Activated naive CD4-positive, alpha-beta T cell treated with anti-CD3 and anti-CD28 coated beads, Interleukin-2, amount 50 U/mL, for 72 hours (primary cell): Measurements from ENCODE around the gene PPP2R2C. TPM values are rescaled to one million over a fixed set of nuclear protein-coding genes. Genes with fewer than 3 reads are reported as not detected.

Experiments used
- ATAC-seq, 2 donors: fragments of 150-1000 bp; cut with Tn5 transposase; 2 replicates each; pipeline ENCODE4 v1.10.0; 2021; ENCODE audit warnings: mild to moderate bottlenecking in 2 of 2, moderate library complexity in 2 of 2
- DNase-seq, 2 donors: peaks; one replicate each; pipeline ENCODE4 v3.0.0; 2021 to 2022; ENCODE audit warnings: low spot score in 2 of 2
- H3K27ac Mint-ChIP-seq, 2 donors: one replicate each; pipeline ENCODE4 v1.8.0; 2022; ENCODE audit warnings: mild to moderate bottlenecking in 2 of 2, mixed read lengths in 2 of 2
- H3K36me3 Mint-ChIP-seq, 2 donors: one replicate each; pipeline ENCODE4 v1.8.0; 2022; ENCODE audit warnings: mixed read lengths in 2 of 2
- H3K9me3 Mint-ChIP-seq, 2 donors: one replicate each; pipeline ENCODE4 v1.8.0; 2022; ENCODE audit warnings: mixed read lengths in 2 of 2
- total RNA-seq, 2 donors: library from RNA; stranded (reverse); gene quantifications; one replicate each; pipeline ENCODE4 v1.2.3, GENCODE V29; 2022

The PPP2R2C gene
- total RNA-seq, 2 donors from 2014 or later = not detected

- Mint-ChIP-seq H3K27ac (no peak overlapping the region), H3K36me3 (no peaks in the 10 kb centered on the region), H3K9me3 (no peaks in the 10 kb centered on the region)
- no peak for DNase-seq
- no peak for ATAC-seq
These were observed 96.7 kb downstream of the PPP2R2C start for GRCh38 chr4:6375620-6376295.

GRCh38 chr4:6374575-6374974, 97.8 kb downstream of the PPP2R2C start:
- H3K27ac Mint-ChIP-seq = no peak overlapping the region
- no peaks in the 10 kb centered on the region for H3K36me3 Mint-ChIP-seq
- ATAC-seq (no peak), DNase-seq (no peak)
- H3K9me3 Mint-ChIP-seq = no peaks in the 10 kb centered on the region

GRCh38 chr4:6373541-6374410, 98.6 kb downstream of the PPP2R2C start:
- Mint-ChIP-seq H3K9me3 (no peaks in the 10 kb centered on the region), H3K27ac (no peak overlapping the region), H3K36me3 (no peaks in the 10 kb centered on the region)
- no peak for DNase-seq
- no peak for ATAC-seq

GRCh38 chr4:6372649-6373525, 99.5 kb downstream of the PPP2R2C start:
- Mint-ChIP-seq H3K27ac (no peak overlapping the region), H3K9me3 (no peaks in the 10 kb centered on the region), H3K36me3 (no peaks in the 10 kb centered on the region)
- DNase-seq (peak in 1 of 2 donors; percentile 22), ATAC-seq (peak; percentile 63 to 81)

GRCh38 chr4:6371812-6372211, 100.6 kb downstream of the PPP2R2C start:
- H3K9me3 Mint-ChIP-seq = no peaks in the 10 kb centered on the region
- ATAC-seq (no peak), DNase-seq (no peak)
- H3K27ac Mint-ChIP-seq = no peak overlapping the region
- no peaks in the 10 kb centered on the region for H3K36me3 Mint-ChIP-seq

GRCh38 chr4:6371271-6371670, 101.1 kb downstream of the PPP2R2C start:
- no peaks in the 10 kb centered on the region for H3K9me3 Mint-ChIP-seq
- H3K27ac Mint-ChIP-seq = no peak overlapping the region
- ATAC-seq (no peak), DNase-seq (no peak)
- no peaks in the 10 kb centered on the region for H3K36me3 Mint-ChIP-seq

- Mint-ChIP-seq H3K9me3 (no peaks in the 10 kb centered on the region), H3K36me3 (no peaks in the 10 kb centered on the region), H3K27ac (no peak overlapping the region)
- ATAC-seq (no peak), DNase-seq (no peak)
These were observed 102.3 kb downstream of the PPP2R2C start for GRCh38 chr4:6369924-6370645.

- no peak overlapping the region for H3K27ac Mint-ChIP-seq
- ATAC-seq (no peak), DNase-seq (no peak)
- no peaks in the 10 kb centered on the region for H3K36me3 Mint-ChIP-seq
- H3K9me3 Mint-ChIP-seq = no peaks in the 10 kb centered on the region
These were observed 102.9 kb downstream of the PPP2R2C start for GRCh38 chr4:6369511-6369910.

GRCh38 chr4:6369035-6369434, 103.4 kb downstream of the PPP2R2C start:
- DNase-seq = no peak
- Mint-ChIP-seq H3K27ac (no peak overlapping the region), H3K9me3 (no peaks in the 10 kb centered on the region), H3K36me3 (no peaks in the 10 kb centered on the region)
- no peak for ATAC-seq

GRCh38 chr4:6368601-6369000, 103.8 kb downstream of the PPP2R2C start:
- ATAC-seq (no peak), DNase-seq (no peak)
- Mint-ChIP-seq H3K36me3 (no peaks in the 10 kb centered on the region), H3K27ac (no peak overlapping the region), H3K9me3 (no peaks in the 10 kb centered on the region)

GRCh38 chr4:6368096-6368495, 104.3 kb downstream of the PPP2R2C start:
- no peaks in the 10 kb centered on the region for H3K36me3 Mint-ChIP-seq
- no peaks in the 10 kb centered on the region for H3K9me3 Mint-ChIP-seq
- H3K27ac Mint-ChIP-seq = no peak overlapping the region
- ATAC-seq = no peak
- DNase-seq = no peak

GRCh38 chr4:6367371-6367851, 105.0 kb downstream of the PPP2R2C start:
- ATAC-seq = no peak
- no peak for DNase-seq
- H3K27ac Mint-ChIP-seq = no peak overlapping the region
- H3K9me3 Mint-ChIP-seq = no peaks in the 10 kb centered on the region
- H3K36me3 Mint-ChIP-seq = no peaks in the 10 kb centered on the region

GRCh38 chr4:6366581-6366980, 105.8 kb downstream of the PPP2R2C start:
- DNase-seq (no peak), ATAC-seq (no peak)
- H3K9me3 Mint-ChIP-seq = no peaks in the 10 kb centered on the region
- H3K27ac Mint-ChIP-seq = no peak overlapping the region
- no peaks in the 10 kb centered on the region for H3K36me3 Mint-ChIP-seq

- Mint-ChIP-seq H3K9me3 (no peaks in the 10 kb centered on the region), H3K27ac (no peak overlapping the region), H3K36me3 (no peaks in the 10 kb centered on the region)
- DNase-seq = no peak
- no peak for ATAC-seq
These were observed 106.8 kb downstream of the PPP2R2C start for GRCh38 chr4:6365545-6366086.

GRCh38 chr4:6364581-6364980, 107.8 kb downstream of the PPP2R2C start:
- no peaks in the 10 kb centered on the region for H3K36me3 Mint-ChIP-seq
- DNase-seq = no peak
- no peaks in the 10 kb centered on the region for H3K9me3 Mint-ChIP-seq
- H3K27ac Mint-ChIP-seq = no peak overlapping the region
- no peak for ATAC-seq

GRCh38 chr4:6364146-6364545, 108.3 kb downstream of the PPP2R2C start:
- H3K9me3 Mint-ChIP-seq = no peaks in the 10 kb centered on the region

More at GRCh38 chr4:6364146-6364545, 108.3 kb downstream of the PPP2R2C start:
- Mint-ChIP-seq H3K27ac (no peak overlapping the region), H3K36me3 (no peaks in the 10 kb centered on the region)
- ATAC-seq = no peak
- no peak for DNase-seq
